UCSD-AML1 (cell line): ENCODE data around the gene NCKAP5L.
A peak's percentile ranks its signal among the peaks of the same experiment; 100 is the strongest.

ENCODE experiments used
- DNase-seq: peaks from one replicate; lab custom pipeline; 2025; ENCODE audit not compliant: unreplicated experiment; lab: John Stamatoyannopoulos, UW

The NCKAP5L gene

GRCh38 chr12:49744363-49744885 lies 83.8 kb downstream of the NCKAP5L start:
- no peak for DNase-seq

- peak; percentile 88 for DNase-seq
These were observed 86.2 kb downstream of the NCKAP5L start for GRCh38 chr12:49741882-49742620.
